Stomach (tissue), 9 donors: ENCODE measurements around the gene R3HDML. TPM values are rescaled to one million over a fixed set of nuclear protein-coding genes. Genes with fewer than 3 reads are reported as not detected.

Experiments
- DNase-seq, 2 donors: peaks; one replicate each; pipeline versions ENCODE4 v3.0.0 to v3.0.0-alpha.2; 2013 to 2019
- H3K27ac ChIP-seq, 5 donors: fragments of 200-600 bp in 4 of 5; sonication (generic) in 4 of 5; one replicate each; pipeline ENCODE4 v1.5.1; 2013 to 2019; ENCODE audit warnings: mild to moderate bottlenecking in 1 of 5, moderate library complexity in 1 of 5
- H3K27me3 ChIP-seq, 3 donors: fragments of 200-600 bp; sonication (generic); one replicate each; pipeline ENCODE4 v1.5.1; 2017 to 2019; ENCODE audit warnings: mixed run types in 1 of 3
- H3K36me3 ChIP-seq, 4 donors: fragments of 200-600 bp; sonication (generic); 1 replicate in 3 of 4; 2 replicates in 1 of 4; pipeline ENCODE4 v1.5.1; 2016 to 2019
- H3K4me1 ChIP-seq, 4 donors: fragments of 200-600 bp; sonication (generic); one replicate each; pipeline ENCODE4 v1.5.1; 2016 to 2019
- H3K4me3 ChIP-seq, 4 donors: fragments of 200-600 bp; sonication (generic) in 3 of 4; one replicate each; pipeline ENCODE4 v1.5.1; 2016 to 2019; ENCODE audit warnings: mild to moderate bottlenecking in 1 of 4
- H3K9me3 ChIP-seq, 4 donors: fragments of 200-600 bp; sonication (generic); one replicate each; pipeline ENCODE4 v1.5.1; 2016 to 2019
- EP300 ChIP-seq: sonication (generic); formaldehyde crosslinking; IDR thresholded peaks from one replicate; pipeline ENCODE4 v1.6.1; 2017; ENCODE audit warnings: antibody characterized with exemption
- POLR2A ChIP-seq, 4 donors: fragments of 450-650 bp; IDR thresholded peaks; one replicate each; pipeline ENCODE4 v1.6.1; 2016; ENCODE audit warnings: antibody characterized with exemption in 4 of 4, control low read depth in 2 of 4, mild to moderate bottlenecking in 1 of 4, moderate library complexity in 1 of 4
- POLR2AphosphoS5 ChIP-seq, 3 donors: sonication (generic); formaldehyde crosslinking; IDR thresholded peaks; one replicate each; pipeline ENCODE4 v1.6.1; 2016; ENCODE audit warnings: antibody characterized with exemption in 3 of 3
- WGBS, 5 donors: extraction: QIAGEN DNeasy Blood & Tissue Kit in 3 of 5; methylation state at CpG; one replicate each; pipeline versions ENCODE4 v1.1.5 to v1.1.7; 2013 to 2018; 5-methylcytosine and 5-hydroxymethylcytosine counted together
- intact Hi-C: fragments of 100-400 bp; cut with DNase I; formaldehyde crosslinking; loops from one replicate; pipeline ENCODE4 v1.15.1; 2023; ENCODE audit warnings: low total_unique reads
- polyA plus RNA-seq, 3 donors: library from polyadenylated mRNA; stranded (reverse); fragments of 200-250 nt; gene quantifications; one replicate each; pipeline ENCODE4 v1.2.3, GENCODE V29; 2013
- total RNA-seq, 5 donors: library from RNA; depleted of rRNA; stranded (reverse); fragments of >200 nt; gene quantifications; one replicate each; pipeline versions ENCODE4 v1.1.0 to v1.2.3, GENCODE V29; 2014 to 2016
- TF ChIP-seq, protein P1 (sequence below), 7 experiments: fragments of 450-650 bp in 4 of 7; fragments of 200-600 bp in 3 of 7; sonication (generic) in 3 of 7; IDR thresholded peaks; one replicate each; pipeline ENCODE4 v1.5.1; 2016 to 2019; ENCODE audit warnings: antibody characterized with exemption in 7 of 7, control low read depth in 2 of 7, mild to moderate bottlenecking in 1 of 7
- donor health status: healthy with polysubstance abuse.
- donor health status: Bipolar disorder and iron deficiency.
- donor health status: healthy.

R3HDML gene
- total and polyA plus RNA-seq, 8 donors = not detected

DNA sequence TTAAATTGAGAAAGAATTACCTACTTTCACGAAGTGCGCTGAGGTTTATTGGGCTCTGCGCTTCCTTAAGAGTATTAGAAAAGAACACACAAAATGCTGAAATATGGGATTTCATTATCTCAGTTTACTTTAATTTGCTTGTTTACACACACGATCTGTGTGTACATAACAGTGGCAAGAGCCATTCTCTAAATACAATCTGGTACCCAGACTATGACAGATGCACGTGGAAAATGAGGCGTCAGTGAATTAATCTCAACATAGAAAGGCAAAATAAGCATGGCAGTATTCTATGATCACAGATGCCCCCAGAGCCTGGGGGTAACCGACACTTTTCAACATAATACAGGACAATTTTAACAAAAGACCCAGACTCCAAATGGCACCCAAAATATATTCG, 34.1 kb upstream of the R3HDML start:
- peaks cover 3 to 29% (median 15%) of the 10 kb centered on the region in 4 donors for H3K36me3 ChIP-seq
- DNase-seq = no peak
- H3K4me3 ChIP-seq = no peak overlapping the region
- H3K27me3 ChIP-seq = no peaks in the 10 kb centered on the region
- peaks cover 0 to 9% (median 4%) of the 10 kb centered on the region in 4 donors for H3K4me1 ChIP-seq
- TF ChIP-seq POLR2A (IDR thresholded peaks at IDR 0.05) (no peak), EP300 (no peak), POLR2AphosphoS5 (IDR thresholded peaks at IDR 0.05) (no peak)
- TF ChIP-seq, protein P1, sequence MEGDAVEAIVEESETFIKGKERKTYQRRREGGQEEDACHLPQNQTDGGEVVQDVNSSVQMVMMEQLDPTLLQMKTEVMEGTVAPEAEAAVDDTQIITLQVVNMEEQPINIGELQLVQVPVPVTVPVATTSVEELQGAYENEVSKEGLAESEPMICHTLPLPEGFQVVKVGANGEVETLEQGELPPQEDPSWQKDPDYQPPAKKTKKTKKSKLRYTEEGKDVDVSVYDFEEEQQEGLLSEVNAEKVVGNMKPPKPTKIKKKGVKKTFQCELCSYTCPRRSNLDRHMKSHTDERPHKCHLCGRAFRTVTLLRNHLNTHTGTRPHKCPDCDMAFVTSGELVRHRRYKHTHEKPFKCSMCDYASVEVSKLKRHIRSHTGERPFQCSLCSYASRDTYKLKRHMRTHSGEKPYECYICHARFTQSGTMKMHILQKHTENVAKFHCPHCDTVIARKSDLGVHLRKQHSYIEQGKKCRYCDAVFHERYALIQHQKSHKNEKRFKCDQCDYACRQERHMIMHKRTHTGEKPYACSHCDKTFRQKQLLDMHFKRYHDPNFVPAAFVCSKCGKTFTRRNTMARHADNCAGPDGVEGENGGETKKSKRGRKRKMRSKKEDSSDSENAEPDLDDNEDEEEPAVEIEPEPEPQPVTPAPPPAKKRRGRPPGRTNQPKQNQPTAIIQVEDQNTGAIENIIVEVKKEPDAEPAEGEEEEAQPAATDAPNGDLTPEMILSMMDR (IDR thresholded peaks at IDR 0.05) = no peak
- H3K9me3 ChIP-seq = peaks cover 0 to 2% (median 0%) of the 10 kb centered on the region in 4 donors
- no peak overlapping the region for H3K27ac ChIP-seq
- intact Hi-C loops = no loop called here
- 73 to 76% (median 74%) methylated on average over 8 of the region's 8 CpGs for WGBS, 5 donors

DNA sequence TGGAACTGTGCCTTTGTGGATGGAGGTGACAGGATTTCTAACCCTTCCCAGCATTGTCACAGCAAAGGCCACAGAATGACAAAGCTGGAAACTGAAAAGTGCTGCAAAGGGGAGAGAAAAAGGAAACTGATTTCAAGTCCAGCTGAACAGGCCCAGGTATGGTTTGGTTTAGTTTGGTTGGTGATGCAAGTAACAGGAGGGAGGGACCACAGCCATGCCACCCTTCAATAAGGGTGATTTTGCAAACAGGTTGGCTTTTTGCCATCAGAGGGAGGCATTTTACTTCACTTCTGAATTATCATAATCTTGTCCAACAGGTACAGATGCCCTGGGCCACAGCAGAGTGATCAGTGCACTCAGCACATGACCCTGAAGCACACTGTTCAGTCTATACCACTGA, 32.5 kb upstream of the R3HDML start:
- TF ChIP-seq EP300 (no peak), POLR2A (IDR thresholded peaks at IDR 0.05) (no peak), POLR2AphosphoS5 (IDR thresholded peaks at IDR 0.05) (no peak)
- TF ChIP-seq, protein P1 (IDR thresholded peaks at IDR 0.05) = no peak
- Histone ChIP-seq H3K27me3 (no peaks in the 10 kb centered on the region), H3K4me1 (peaks cover 0 to 19% (median 9%) of the 10 kb centered on the region in 4 donors), H3K27ac (no peak overlapping the region), H3K36me3 (peaks cover 3 to 29% (median 15%) of the 10 kb centered on the region in 4 donors), H3K4me3 (no peak overlapping the region), H3K9me3 (peaks cover 0 to 2% (median 0%) of the 10 kb centered on the region in 4 donors)
- no peak for DNase-seq
- intact Hi-C loops = no loop called here

DNA sequence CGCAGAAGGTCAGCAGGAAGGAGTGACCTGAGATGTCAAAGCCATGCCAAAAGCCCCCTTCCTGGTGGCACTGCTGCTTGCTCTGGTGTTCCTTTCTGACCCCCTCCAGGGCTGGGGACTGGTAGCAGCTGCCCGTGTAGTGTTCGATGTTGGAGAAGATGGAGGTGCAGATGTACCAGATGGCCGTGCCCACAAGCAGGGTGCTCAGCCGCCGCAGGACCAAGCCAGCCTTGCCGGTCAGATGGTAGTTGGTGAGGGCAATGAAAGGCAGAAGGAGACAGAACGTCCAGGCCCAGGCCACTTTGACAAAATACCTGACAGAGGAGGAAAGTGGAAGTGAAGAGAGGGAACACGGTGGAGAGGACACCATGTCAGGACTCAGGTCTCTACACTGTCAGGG, 29.9 kb upstream of the R3HDML start:
- Histone ChIP-seq H3K9me3 (no peaks in the 10 kb centered on the region), H3K4me1 (peaks cover 5 to 32% (median 29%) of the 10 kb centered on the region in 4 donors), H3K36me3 (peaks cover 3 to 29% (median 15%) of the 10 kb centered on the region in 4 donors), H3K27ac (no peak overlapping the region), H3K4me3 (no peak overlapping the region), H3K27me3 (no peaks in the 10 kb centered on the region)
- 88 to 95% (median 93%) methylated on average over 9 of the region's 9 CpGs for WGBS, 5 donors
- intact Hi-C loops = loop anchor here (5.0 kb wide), 1 partner anchor 90 kb away; no protein-coding TSS in a partner anchor
- no peak for TF ChIP-seq POLR2A (IDR thresholded peaks at IDR 0.05)
- TF ChIP-seq, protein P1 (IDR thresholded peaks at IDR 0.05) = no peak
- no peak for TF ChIP-seq POLR2AphosphoS5 (IDR thresholded peaks at IDR 0.05)
- no peak for TF ChIP-seq EP300
- DNase-seq = no peak

DNA sequence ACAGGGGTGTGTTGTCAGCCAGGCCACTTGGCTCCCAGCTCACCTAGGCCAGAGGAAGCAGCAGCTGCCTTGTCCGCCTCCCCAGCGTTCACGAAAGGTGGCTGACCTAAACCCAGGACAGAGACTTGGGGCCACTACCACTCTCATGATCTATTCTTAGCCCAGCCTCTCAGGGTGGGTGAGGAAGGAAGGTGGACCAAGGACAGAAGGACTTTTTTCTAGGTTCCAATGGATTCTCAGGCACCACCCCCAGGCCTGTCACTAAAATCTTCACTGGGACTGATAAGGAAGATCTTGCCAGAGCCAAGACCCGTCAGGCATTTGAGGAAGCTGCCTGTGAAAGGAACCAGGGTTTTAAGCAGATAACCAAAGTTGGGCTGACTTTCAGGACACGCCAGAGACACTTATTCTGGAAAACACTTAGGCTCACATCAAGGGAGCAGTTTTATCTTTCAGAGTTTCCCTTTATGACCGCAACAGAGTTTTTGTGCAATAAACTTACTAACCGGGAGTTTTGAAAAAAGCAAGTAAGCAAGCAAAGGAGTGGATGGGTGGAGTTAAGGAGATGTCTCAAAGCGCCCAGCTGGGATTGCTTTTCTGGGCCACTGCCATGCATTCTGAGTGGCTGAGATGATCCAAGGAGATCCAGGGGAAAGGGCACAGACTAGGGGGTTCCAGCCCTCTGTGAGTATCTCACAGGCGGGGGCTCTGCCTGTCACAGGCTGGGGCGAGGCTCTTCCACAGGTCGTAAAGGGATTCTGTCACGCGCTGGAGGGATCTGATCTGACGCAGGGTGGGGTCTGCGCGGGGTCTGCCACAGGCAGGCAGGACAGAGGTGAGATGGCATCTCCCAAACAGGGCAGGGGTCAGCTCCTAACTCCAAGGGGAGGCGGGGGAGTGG, 26.8 kb upstream of the R3HDML start:
- Histone ChIP-seq H3K27ac (peak overlapping the region in 4 of 5 donors; percentile 73 to 87 (median 79)), H3K36me3 (peaks cover 3 to 20% (median 15%) of the 10 kb centered on the region in 4 donors), H3K9me3 (no peaks in the 10 kb centered on the region), H3K4me3 (peak overlapping the region; percentile 88 to 99 (median 92)), H3K27me3 (no peaks in the 10 kb centered on the region), H3K4me1 (peaks cover 5 to 31% (median 24%) of the 10 kb centered on the region in 4 donors)
- TF ChIP-seq, protein P1 (IDR thresholded peaks at IDR 0.05) = no peak
- TF ChIP-seq EP300 (no peak), POLR2AphosphoS5 (IDR thresholded peaks at IDR 0.05) (no peak), POLR2A (IDR thresholded peaks at IDR 0.05) (no peak)
- WGBS, 5 donors = 2 to 21% (median 14%) methylated on average over 14 to 17 of the region's 17 CpGs
- intact Hi-C loops = loop anchor here (5.0 kb wide), 1 partner anchor 93 kb away; no protein-coding TSS in a partner anchor
- peak in 1 of 2 donors; percentile 47 for DNase-seq
